ENCODE results near the gene GRIA4.

- no peak for TF ChIP-seq CTCF (conservative IDR thresholded peaks at IDR 0.05 in 1 of 2, IDR thresholded peaks at IDR 0.05 in 1 of 2; ENCODE audit: extremely low read depth in 1 of 2, insufficient read depth in 1 of 2, low read depth in 1 of 2, low read length in 2 of 2)
- no peak for TF ChIP-seq EZH2 (IDR thresholded peaks at IDR 0.05; ENCODE audit: borderline replicate concordance, low read length)
Observed at GRCh38 chr11:105574974-105575373, 34.9 kb upstream of the GRIA4 start.

Data from mammary epithelial cell (primary cell).